Mesothelial cell of epicardium (in vitro differentiated cells): ENCODE results near the gene ANO6. TPM values are rescaled to one million over a fixed set of nuclear protein-coding genes. Genes with fewer than 3 reads are reported as not detected.

Experiments used
- DNase-seq, 2 experiments: peaks; one replicate each; pipeline ENCODE4 v3.0.0; 2021; ENCODE audit warnings: low spot score in 2 of 2; ENCODE audit not compliant: unreplicated experiment in 2 of 2
- H3K27ac Mint-ChIP-seq: 2 replicates; pipeline ENCODE4 v1.8.0; 2021; ENCODE audit warnings: mixed read lengths
- H3K27me3 Mint-ChIP-seq: 2 replicates; pipeline ENCODE4 v1.8.0; 2021; ENCODE audit warnings: low read depth, mixed read lengths
- H3K36me3 Mint-ChIP-seq: 2 replicates; pipeline ENCODE4 v1.8.0; 2021; ENCODE audit warnings: mixed read lengths
- H3K4me1 Mint-ChIP-seq: 2 replicates; pipeline ENCODE4 v1.8.0; 2021; ENCODE audit warnings: mixed read lengths
- H3K4me3 Mint-ChIP-seq: 2 replicates; pipeline ENCODE4 v1.8.0; 2021; ENCODE audit warnings: mild to moderate bottlenecking, moderate library complexity, mixed read lengths
- H3K9me3 Mint-ChIP-seq: 2 replicates; pipeline ENCODE4 v1.8.0; 2021; ENCODE audit warnings: mixed read lengths
- CTCF ChIP-seq: fragments of 200-600 bp; sonication (generic); IDR thresholded peaks from one replicate; pipeline ENCODE4 v1.5.0; 2021; ENCODE audit warnings: antibody characterized with exemption; ENCODE audit not compliant: unreplicated experiment
- total RNA-seq: library from RNA; stranded (reverse); gene quantifications from 3 replicates; pipeline ENCODE4 v1.2.1, GENCODE V29; 2021

The ANO6 gene
- total RNA-seq, 1 donor from 2014 or later = 41.1 TPM

- H3K27me3 Mint-ChIP-seq = no peaks in the 10 kb centered on the region
- H3K36me3 Mint-ChIP-seq = peaks cover 45% of the 10 kb centered on the region
- peaks cover 33% of the 10 kb centered on the region for H3K4me1 Mint-ChIP-seq
- H3K9me3 Mint-ChIP-seq = peaks cover 22% of the 10 kb centered on the region
- DNase-seq = no peak
- H3K27ac Mint-ChIP-seq = peak overlapping the region; percentile 91
- no peak for TF ChIP-seq CTCF
- H3K4me3 Mint-ChIP-seq = no peak overlapping the region
Measured at GRCh38 chr12:45357539-45358417, 141.9 kb downstream of the ANO6 start.

GRCh38 chr12:45362291-45362690, 146.4 kb downstream of the ANO6 start:
- TF ChIP-seq CTCF = no peak
- Mint-ChIP-seq H3K27me3 (no peaks in the 10 kb centered on the region), H3K36me3 (peaks cover 64% of the 10 kb centered on the region), H3K4me1 (peaks cover 11% of the 10 kb centered on the region), H3K4me3 (no peak overlapping the region), H3K9me3 (peaks cover 43% of the 10 kb centered on the region), H3K27ac (no peak overlapping the region)
- no peak for DNase-seq

- peaks cover 65% of the 10 kb centered on the region for H3K36me3 Mint-ChIP-seq
Measured at GRCh38 chr12:45363903-45364302, 148.0 kb downstream of the ANO6 start.

GRCh38 chr12:45368841-45369489, 153.1 kb downstream of the ANO6 start:
- no peaks in the 10 kb centered on the region for H3K27me3 Mint-ChIP-seq
- H3K27ac Mint-ChIP-seq = peak overlapping the region; percentile 57
- TF ChIP-seq CTCF = no peak
- peaks cover 8% of the 10 kb centered on the region for H3K4me1 Mint-ChIP-seq
- peaks cover 40% of the 10 kb centered on the region for H3K36me3 Mint-ChIP-seq
- H3K9me3 Mint-ChIP-seq = peaks cover 26% of the 10 kb centered on the region
- DNase-seq = no peak
- H3K4me3 Mint-ChIP-seq = no peak overlapping the region

More at GRCh38 chr12:45363903-45364302, 148.0 kb downstream of the ANO6 start:
- DNase-seq = no peak
- Mint-ChIP-seq H3K4me1 (peaks cover 8% of the 10 kb centered on the region), H3K4me3 (no peak overlapping the region), H3K9me3 (peaks cover 43% of the 10 kb centered on the region), H3K27ac (no peak overlapping the region), H3K27me3 (no peaks in the 10 kb centered on the region)
- TF ChIP-seq CTCF = no peak

- no peak overlapping the region for H3K4me3 Mint-ChIP-seq
- peaks cover 9% of the 10 kb centered on the region for H3K36me3 Mint-ChIP-seq
- no peak for DNase-seq
- H3K27me3 Mint-ChIP-seq = no peaks in the 10 kb centered on the region
- peaks cover 6% of the 10 kb centered on the region for H3K9me3 Mint-ChIP-seq
- H3K27ac Mint-ChIP-seq = no peak overlapping the region
- peaks cover 9% of the 10 kb centered on the region for H3K4me1 Mint-ChIP-seq
- no peak for TF ChIP-seq CTCF
Measured at GRCh38 chr12:45377815-45378214, 161.9 kb downstream of the ANO6 start.
